Neural crest cell (in vitro differentiated cells): ENCODE results near the gene RAP1GAP2. TPM values are rescaled to one million over a fixed set of nuclear protein-coding genes. Genes with fewer than 3 reads are reported as not detected.

Source experiments
- DNase-seq: peaks from one replicate; pipeline ENCODE4 v3.0.0; 2021; ENCODE audit warnings: low read depth, mixed read lengths, low spot score
- H3K27ac Mint-ChIP-seq: one replicate; pipeline ENCODE4 v1.8.0; 2021; ENCODE audit warnings: mild to moderate bottlenecking, mixed read lengths; ENCODE audit not compliant: unreplicated experiment
- H3K27me3 Mint-ChIP-seq: 2 replicates; pipeline ENCODE4 v1.8.0; 2021; ENCODE audit warnings: low read depth, mild to moderate bottlenecking, mixed read lengths
- H3K36me3 Mint-ChIP-seq: 2 replicates; pipeline ENCODE4 v1.8.0; 2021; ENCODE audit warnings: low read depth, mild to moderate bottlenecking, mixed read lengths
- H3K4me1 Mint-ChIP-seq: 2 replicates; pipeline ENCODE4 v1.8.0; 2021; ENCODE audit warnings: mixed read lengths
- H3K4me3 Mint-ChIP-seq: one replicate; pipeline ENCODE4 v1.8.0; 2021; ENCODE audit warnings: mild to moderate bottlenecking, mixed read lengths
- H3K9me3 Mint-ChIP-seq: 2 replicates; pipeline ENCODE4 v1.8.0; 2021; ENCODE audit warnings: mixed read lengths
- CTCF ChIP-seq: fragments of 200-600 bp; sonication (generic); conservative IDR thresholded peaks from 2 replicates; pipeline ENCODE4 v1.5.0; 2021; ENCODE audit warnings: antibody characterized with exemption, mild to moderate bottlenecking
- total RNA-seq: library from RNA; stranded (reverse); gene quantifications from 2 replicates; pipeline ENCODE4 v1.2.1, GENCODE V29; 2021

The RAP1GAP2 gene
- total RNA-seq, 1 donor from 2014 or later = 1.0 TPM

- no peak overlapping the region for H3K4me3 Mint-ChIP-seq
- no peak overlapping the region for H3K27ac Mint-ChIP-seq
- no peaks in the 10 kb centered on the region for H3K36me3 Mint-ChIP-seq
- no peak for DNase-seq
- peaks cover 17% of the 10 kb centered on the region for H3K4me1 Mint-ChIP-seq
- TF ChIP-seq CTCF = no peak
- no peaks in the 10 kb centered on the region for H3K9me3 Mint-ChIP-seq
- H3K27me3 Mint-ChIP-seq = peaks cover 31% of the 10 kb centered on the region
Observed at GRCh38 chr17:2874189-2874686, 78.0 kb downstream of the RAP1GAP2 start.

- peak overlapping the region; percentile 69 for H3K27ac Mint-ChIP-seq
- no peaks in the 10 kb centered on the region for H3K36me3 Mint-ChIP-seq
- H3K4me1 Mint-ChIP-seq = peaks cover 17% of the 10 kb centered on the region
- TF ChIP-seq CTCF = no peak
- no peak overlapping the region for H3K4me3 Mint-ChIP-seq
- H3K27me3 Mint-ChIP-seq = peaks cover 31% of the 10 kb centered on the region
- no peaks in the 10 kb centered on the region for H3K9me3 Mint-ChIP-seq
- no peak for DNase-seq
Observed at GRCh38 chr17:2875608-2876007, 79.4 kb downstream of the RAP1GAP2 start.

- no peak for DNase-seq
- H3K4me3 Mint-ChIP-seq = no peak overlapping the region
- H3K27ac Mint-ChIP-seq = no peak overlapping the region
- H3K4me1 Mint-ChIP-seq = peaks cover 14% of the 10 kb centered on the region
- no peak for TF ChIP-seq CTCF
- no peaks in the 10 kb centered on the region for H3K36me3 Mint-ChIP-seq
- peaks cover 28% of the 10 kb centered on the region for H3K27me3 Mint-ChIP-seq
- H3K9me3 Mint-ChIP-seq = no peaks in the 10 kb centered on the region
Observed at GRCh38 chr17:2876467-2876866, 80.2 kb downstream of the RAP1GAP2 start.

GRCh38 chr17:2878751-2879254 is 82.6 kb downstream of the RAP1GAP2 start:
- DNase-seq = no peak
- Mint-ChIP-seq H3K4me1 (peaks cover 10% of the 10 kb centered on the region), H3K27me3 (peaks cover 34% of the 10 kb centered on the region), H3K9me3 (no peaks in the 10 kb centered on the region), H3K27ac (no peak overlapping the region), H3K4me3 (no peak overlapping the region), H3K36me3 (no peaks in the 10 kb centered on the region)
- TF ChIP-seq CTCF = no peak

- H3K9me3 Mint-ChIP-seq = no peaks in the 10 kb centered on the region
- H3K4me1 Mint-ChIP-seq = no peaks in the 10 kb centered on the region
- no peak for DNase-seq
- peaks cover 27% of the 10 kb centered on the region for H3K27me3 Mint-ChIP-seq
- no peaks in the 10 kb centered on the region for H3K36me3 Mint-ChIP-seq
- TF ChIP-seq CTCF = no peak
- no peak overlapping the region for H3K4me3 Mint-ChIP-seq
- no peak overlapping the region for H3K27ac Mint-ChIP-seq
Observed at GRCh38 chr17:2880050-2880449, 83.8 kb downstream of the RAP1GAP2 start.
